NCI-H2227 (cell line): Measurements from ENCODE around the gene MYO1D.

Source experiments
- DNase-seq: peaks from one replicate; lab custom pipeline; 2025; ENCODE audit not compliant: unreplicated experiment; lab: John Stamatoyannopoulos, UW

Gene MYO1D

DNA sequence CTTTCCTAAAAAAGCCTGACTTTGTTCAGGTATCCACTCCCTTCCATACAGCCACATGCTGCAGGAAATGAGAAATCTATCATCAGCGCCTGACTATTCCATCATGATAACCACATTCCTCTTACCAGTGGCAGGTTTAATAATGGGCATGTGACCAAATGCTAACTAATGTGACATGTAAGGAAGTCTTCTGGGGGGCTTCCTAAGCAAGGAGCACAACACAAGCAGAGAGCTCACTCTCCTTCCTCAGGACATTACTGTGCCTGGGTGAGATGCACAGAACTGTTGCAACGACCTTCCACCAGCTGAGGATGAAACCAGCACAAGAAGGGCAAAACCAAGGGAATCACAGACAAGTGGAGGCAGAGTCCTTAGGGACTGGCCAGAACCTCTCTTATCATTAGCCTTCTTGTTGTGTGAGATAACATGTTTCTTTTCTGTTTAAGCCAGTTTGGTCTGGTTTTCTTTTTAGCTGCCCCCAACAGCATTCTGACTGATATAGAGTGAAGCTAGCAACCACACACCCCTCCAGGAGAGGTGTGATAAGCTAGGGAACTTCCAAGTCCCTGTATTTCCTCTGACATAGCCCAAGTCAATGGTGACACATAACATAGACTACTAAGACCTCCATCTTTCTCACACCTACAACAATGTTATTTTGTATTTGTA lies 16.9 kb downstream of the MYO1D start:
- DNase-seq: no peak

GRCh38 chr17:32855620-32856019 lies 21.3 kb downstream of the MYO1D start:
- DNase-seq: no peak

DNA sequence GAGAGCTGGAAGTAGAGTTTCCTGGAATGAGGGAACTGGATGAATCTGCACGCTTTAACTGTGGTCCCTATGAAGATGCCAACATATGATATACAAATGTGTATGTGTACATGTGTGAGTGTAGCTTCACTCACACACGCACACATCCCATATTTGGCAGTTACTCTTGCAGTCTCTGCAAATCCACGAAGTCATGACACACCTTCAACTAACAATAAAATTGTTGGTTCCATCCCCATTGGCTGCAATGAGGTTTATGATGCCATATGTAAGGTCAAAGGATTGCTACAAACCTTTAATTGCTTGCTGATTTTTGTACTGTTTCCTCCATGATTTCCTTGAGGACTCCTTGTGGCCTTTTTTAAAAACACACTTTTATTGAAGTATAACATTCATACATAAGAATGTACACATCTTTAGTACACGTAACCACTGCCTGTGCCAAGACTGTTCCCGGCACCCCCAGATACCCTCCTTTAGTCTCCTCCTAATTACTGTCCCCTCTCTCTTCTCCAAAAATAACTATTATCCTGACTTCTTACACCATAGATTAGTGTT lies 22.0 kb downstream of the MYO1D start:
- no peak for DNase-seq

GRCh38 chr17:32854207-32854606 lies 22.7 kb downstream of the MYO1D start:
- no peak for DNase-seq

GRCh38 chr17:32852811-32853210 lies 24.1 kb downstream of the MYO1D start:
- DNase-seq: no peak

- no peak for DNase-seq
Observed at GRCh38 chr17:32849879-32850278, 27.0 kb downstream of the MYO1D start.

DNA sequence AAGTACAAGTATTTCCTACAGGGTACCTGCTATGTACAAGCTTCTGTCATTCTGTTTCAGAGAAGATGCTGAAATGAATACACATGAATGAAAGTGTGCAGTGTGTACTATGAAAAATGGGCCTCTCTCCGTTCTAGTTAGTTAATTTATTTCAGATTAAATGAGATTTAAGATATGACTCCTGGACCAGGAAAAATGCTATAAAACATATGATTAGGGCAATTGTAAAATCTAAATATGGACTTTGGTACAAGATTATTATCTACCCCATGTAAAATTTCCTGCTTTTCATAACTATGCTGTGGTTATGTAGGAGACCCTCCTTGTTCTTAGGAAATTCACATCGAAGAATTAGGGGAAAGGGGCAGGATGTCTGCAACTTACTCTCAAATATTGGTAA lies 28.9 kb downstream of the MYO1D start:
- no peak for DNase-seq

DNA sequence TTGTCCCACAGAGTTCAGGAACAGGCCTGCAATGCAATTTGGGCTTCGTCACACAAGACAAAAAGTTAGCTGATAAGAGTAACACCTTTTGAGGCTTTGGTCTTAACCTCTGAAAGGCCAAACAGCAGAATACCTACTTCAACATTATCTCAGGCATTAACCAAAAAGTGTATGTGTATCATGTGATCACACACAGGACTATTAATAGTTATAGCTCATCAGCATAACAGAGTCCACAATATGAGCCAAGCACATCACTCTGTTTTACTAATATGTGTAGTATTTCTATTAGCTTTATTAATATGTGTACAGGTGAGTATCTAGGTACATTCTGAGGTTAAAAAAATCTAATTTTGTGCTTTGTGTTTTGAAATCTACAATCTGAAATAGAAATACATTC lies 30.8 kb downstream of the MYO1D start:
- no peak for DNase-seq

GRCh38 chr17:32840241-32840640 lies 36.7 kb downstream of the MYO1D start:
- DNase-seq: no peak

DNA sequence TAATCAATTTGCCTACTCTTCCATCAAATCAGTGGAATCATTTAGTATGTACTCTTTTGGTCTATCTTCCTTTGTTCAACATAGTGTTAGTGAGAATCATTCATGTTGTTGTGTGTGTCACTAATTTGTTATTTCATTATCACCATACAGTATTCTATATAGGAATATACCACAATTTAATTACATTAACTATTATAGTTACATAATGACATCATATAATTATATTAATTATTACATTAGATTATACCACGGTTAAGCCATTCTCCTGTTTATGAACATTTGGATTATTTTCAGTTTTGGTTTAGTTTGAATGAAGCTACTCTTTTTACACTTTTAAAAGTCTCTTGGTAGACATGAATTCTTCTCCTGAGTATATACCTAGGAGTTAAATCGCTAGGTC lies 40.4 kb downstream of the MYO1D start:
- DNase-seq: no peak

GRCh38 chr17:32835291-32835761 lies 41.6 kb downstream of the MYO1D start:
- no peak for DNase-seq

DNA sequence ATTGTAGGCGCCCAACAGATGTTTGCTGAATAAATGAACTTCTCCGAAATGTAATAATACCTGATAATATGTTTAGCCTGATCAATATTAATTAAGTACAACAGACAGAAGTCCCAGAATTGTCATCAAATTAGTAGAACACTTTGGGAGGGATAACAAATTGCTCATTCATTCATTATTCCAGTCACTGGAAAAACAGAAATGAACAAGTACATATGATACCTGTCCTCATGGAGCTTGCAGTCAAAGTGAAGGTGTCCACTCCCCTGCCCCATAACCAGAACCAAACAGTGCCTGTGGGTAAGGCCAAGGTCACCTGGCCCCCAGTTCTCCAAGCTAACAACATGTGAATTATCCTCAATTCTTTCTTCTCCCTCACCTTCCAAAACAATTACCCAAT lies 42.8 kb downstream of the MYO1D start:
- DNase-seq: no peak

DNA sequence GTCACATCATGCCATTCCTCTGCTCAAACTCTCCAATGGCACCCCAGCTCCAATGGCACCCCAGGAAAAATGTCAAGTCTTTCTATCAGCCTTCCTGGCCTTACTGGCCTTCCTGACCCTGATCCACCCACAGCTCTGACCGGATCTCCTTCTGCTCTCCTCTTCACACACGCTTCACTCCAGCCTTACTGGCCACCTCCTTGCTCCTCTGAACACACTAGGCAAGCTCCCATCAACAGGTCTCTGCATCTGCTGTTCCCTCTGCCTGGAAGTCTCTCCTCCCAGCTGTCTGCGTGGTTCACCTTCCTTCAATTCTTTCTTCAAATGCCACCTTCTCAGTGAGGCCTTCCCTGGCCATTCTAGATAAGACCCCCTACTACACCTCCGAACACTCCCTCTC lies 43.4 kb downstream of the MYO1D start:
- no peak for DNase-seq

- DNase-seq: no peak
Observed at GRCh38 chr17:32833076-32833475, 43.8 kb downstream of the MYO1D start.

DNA sequence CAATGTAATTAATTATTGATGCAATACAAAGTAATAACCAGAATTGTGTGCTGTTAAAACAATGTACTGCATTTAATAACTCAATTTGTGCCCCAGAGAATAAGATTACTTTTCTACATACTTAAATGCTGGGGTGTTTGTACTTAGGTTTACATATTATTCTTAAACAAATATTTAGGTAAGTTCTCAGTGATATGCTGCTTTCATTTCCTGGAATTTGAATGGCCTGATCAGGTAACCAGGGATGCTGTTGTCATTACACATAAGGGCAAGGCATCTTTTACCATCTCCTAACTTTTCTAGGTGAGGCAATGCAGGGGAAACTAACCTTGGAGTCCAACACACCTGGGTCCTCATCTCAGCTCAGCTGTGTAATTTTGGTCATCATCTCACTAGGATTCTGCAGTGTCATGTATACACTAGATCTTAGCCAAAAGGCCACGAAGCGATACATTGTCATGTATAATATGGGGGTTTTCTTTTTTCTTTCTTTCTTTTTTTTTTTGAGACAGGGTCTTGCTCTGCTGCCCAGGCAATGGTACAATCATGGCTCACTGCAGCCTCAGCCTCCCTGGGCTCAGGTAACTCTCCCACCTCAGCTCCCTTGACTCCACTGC lies 45.2 kb downstream of the MYO1D start:
- DNase-seq: no peak

DNA sequence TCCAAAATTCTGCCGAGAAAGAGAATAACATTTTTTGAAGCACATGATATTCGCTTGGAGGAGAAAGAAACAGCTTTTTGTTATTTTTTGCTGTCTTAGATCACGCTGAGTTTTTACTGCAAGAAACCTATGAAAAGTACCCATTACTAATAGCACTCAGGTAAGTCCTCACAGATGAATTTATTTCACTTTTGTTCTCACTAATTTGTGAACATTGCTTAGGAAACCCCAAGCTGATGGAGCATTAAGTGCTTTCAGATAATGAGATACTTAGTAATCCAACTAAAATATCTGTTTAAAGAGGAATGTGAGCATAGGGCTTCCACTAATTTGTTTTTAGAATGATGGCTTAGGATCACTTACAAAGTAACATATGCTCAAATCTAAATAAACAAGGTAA lies 45.7 kb downstream of the MYO1D start:
- no peak for DNase-seq

- DNase-seq: no peak
Observed at GRCh38 chr17:32828822-32829221, 48.1 kb downstream of the MYO1D start.

DNA sequence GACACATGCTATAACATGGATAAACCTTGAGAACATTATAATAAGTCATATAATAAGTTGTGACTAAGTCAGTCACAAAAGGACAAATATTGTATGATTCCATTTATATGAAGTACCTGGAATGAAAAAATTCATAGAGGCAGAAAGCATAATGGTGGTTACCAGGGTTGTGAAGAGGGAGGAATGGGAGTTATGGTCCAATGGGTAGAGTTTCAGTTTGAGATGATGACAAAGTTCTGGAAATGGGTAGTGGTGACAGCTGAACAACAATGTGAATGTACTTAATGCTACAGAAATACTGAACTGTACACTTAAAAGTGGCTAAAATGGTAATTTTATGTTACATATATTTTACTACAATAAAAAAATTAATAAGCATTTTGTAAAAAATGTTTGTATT lies 49.7 kb downstream of the MYO1D start:
- DNase-seq: no peak

DNA sequence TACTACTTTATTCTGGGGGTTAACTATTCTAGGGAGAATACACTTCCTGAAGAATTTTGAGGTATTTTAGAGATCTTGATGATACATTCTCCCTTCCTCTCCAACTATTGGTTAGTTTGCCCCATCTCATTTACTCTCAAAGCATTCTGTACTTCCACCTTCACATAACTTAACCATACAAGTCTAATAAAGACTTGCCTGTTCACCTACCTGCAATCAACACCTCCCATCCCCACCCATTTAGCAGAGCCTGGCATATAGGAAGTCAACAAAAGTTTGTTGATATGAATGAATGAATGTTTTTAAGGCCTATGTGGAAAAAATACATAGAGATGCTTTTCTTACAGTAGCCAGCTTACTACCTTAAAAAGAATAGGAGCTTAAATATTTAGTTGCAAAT lies 50.8 kb downstream of the MYO1D start:
- DNase-seq: no peak

- no peak for DNase-seq
Observed at GRCh38 chr17:32824334-32824733, 52.6 kb downstream of the MYO1D start.

- DNase-seq: no peak
Observed at GRCh38 chr17:32822996-32823395, 53.9 kb downstream of the MYO1D start.
